Gastroesophageal sphincter (tissue), 4 donors: Measurements from ENCODE around the gene HLA-E. TPM values are rescaled to one million over a fixed set of nuclear protein-coding genes. Genes with fewer than 3 reads are reported as not detected.

Experiments
- ATAC-seq: fragments of 150-250 bp; one replicate; pipeline ENCODE4 v1.9.1; 2016; ENCODE audit warnings: mild to moderate bottlenecking, moderate library complexity
- H3K27ac ChIP-seq, 4 donors: fragments of 200-600 bp; sonication (generic) in 3 of 4; 1 replicate in 3 of 4; 2 replicates in 1 of 4; pipeline ENCODE4 v1.5.1; 2016 to 2019
- H3K27me3 ChIP-seq: fragments of 200-600 bp; sonication (generic); one replicate; pipeline ENCODE4 v1.5.1; 2019
- H3K36me3 ChIP-seq, 2 donors: fragments of 200-600 bp; sonication (generic); one replicate each; pipeline ENCODE4 v1.5.1; 2019; ENCODE audit warnings: control low read depth in 1 of 2
- H3K4me1 ChIP-seq, 3 donors: fragments of 200-600 bp; sonication (generic); 1 replicate in 2 of 3; 2 replicates in 1 of 3; pipeline ENCODE4 v1.5.1; 2016 to 2019; ENCODE audit warnings: control low read depth in 2 of 3
- H3K4me3 ChIP-seq, 2 donors: fragments of 200-600 bp; sonication (generic); one replicate each; pipeline ENCODE4 v1.5.1; 2019; ENCODE audit warnings: mild to moderate bottlenecking in 1 of 2, moderate library complexity in 1 of 2
- H3K9me3 ChIP-seq, 3 donors: fragments of 200-600 bp; sonication (generic); one replicate each; pipeline ENCODE4 v1.5.1; 2017 to 2019; ENCODE audit warnings: control low read depth in 2 of 3
- CTCF ChIP-seq, 4 experiments: fragments of 200-600 bp in 2 of 4; fragments of 450-650 bp in 2 of 4; sonication (generic) in 1 of 4; IDR thresholded peaks; one replicate each; pipeline ENCODE4 v1.5.1; 2017 to 2019; ENCODE audit warnings: antibody characterized with exemption in 4 of 4, mild to moderate bottlenecking in 2 of 4, moderate library complexity in 2 of 4
- EP300 ChIP-seq: sonication (generic); formaldehyde crosslinking; IDR thresholded peaks from one replicate; pipeline ENCODE4 v1.6.1; 2017; ENCODE audit warnings: antibody characterized with exemption, mild to moderate bottlenecking
- POLR2A ChIP-seq, 2 donors: fragments of 450-650 bp; IDR thresholded peaks; one replicate each; pipeline ENCODE4 v1.6.1; 2017; ENCODE audit warnings: antibody characterized with exemption in 2 of 2, mild to moderate bottlenecking in 2 of 2, moderate library complexity in 1 of 2
- POLR2AphosphoS5 ChIP-seq: sonication (generic); formaldehyde crosslinking; IDR thresholded peaks from one replicate; pipeline ENCODE4 v1.6.1; 2017; ENCODE audit warnings: antibody characterized with exemption
- WGBS, 2 donors: methylation state at CpG; one replicate each; pipeline ENCODE4 v1.1.5; 2018; ENCODE audit warnings: low coverage in 1 of 2; 5-methylcytosine and 5-hydroxymethylcytosine counted together
- total RNA-seq, 4 donors: library from RNA; depleted of rRNA; stranded (reverse); fragments of >200 nt; gene quantifications; one replicate each; pipeline ENCODE4 v1.1.0, GENCODE V29; 2016

The HLA-E gene
- total RNA-seq, 4 donors from 2014 or later: 259 to 607 (median 482) TPM

GRCh38 chr6:30537931-30538330 lies 48.6 kb downstream of the HLA-E start:
- Histone ChIP-seq H3K36me3 (no peaks in the 10 kb centered on the region), H3K4me1 (peaks cover 0 to 15% (median 0%) of the 10 kb centered on the region in 3 donors), H3K9me3 (no peaks in the 10 kb centered on the region), H3K27ac (no peak overlapping the region), H3K4me3 (no peak overlapping the region), H3K27me3 (no peaks in the 10 kb centered on the region)
- no peak for ATAC-seq
- TF ChIP-seq POLR2AphosphoS5 (no peak), EP300 (no peak), CTCF (IDR thresholded peaks at IDR 0.05) (no peak), POLR2A (IDR thresholded peaks at IDR 0.05) (no peak)
- WGBS, 2 donors: 90 to 100% methylated on average over 1 to 3 of the region's 3 CpGs

- H3K4me1 ChIP-seq: peaks cover 0 to 22% (median 0%) of the 10 kb centered on the region in 3 donors
- peaks cover 0 to 18% of the 10 kb centered on the region in 2 donors for H3K36me3 ChIP-seq
- ATAC-seq: peak; percentile 77
- no peaks in the 10 kb centered on the region for H3K27me3 ChIP-seq
- H3K27ac ChIP-seq: peak overlapping the region in 1 of 4 donors; percentile 50
- TF ChIP-seq EP300 (no peak), CTCF (IDR thresholded peaks at IDR 0.05) (peak; percentile 87 to 94 (median 92))
- 7 to 9% methylated on average over 21 to 23 of the region's 23 CpGs for WGBS, 2 donors
- no peaks in the 10 kb centered on the region for H3K9me3 ChIP-seq
- peak overlapping the region; percentile 21 for H3K4me3 ChIP-seq
These were observed 52.5 kb downstream of the HLA-E start for GRCh38 chr6:30541515-30542403.

- H3K27ac ChIP-seq: peak overlapping the region in 1 of 4 donors; percentile 50
- WGBS, 2 donors: 18 to 20% methylated on average over 4 of the region's 4 CpGs
- H3K4me1 ChIP-seq: peaks cover 0 to 22% (median 0%) of the 10 kb centered on the region in 3 donors
- H3K9me3 ChIP-seq: no peaks in the 10 kb centered on the region
- peaks cover 0 to 24% of the 10 kb centered on the region in 2 donors for H3K36me3 ChIP-seq
- no peak for ATAC-seq
- H3K4me3 ChIP-seq: peak overlapping the region in 1 of 2 donors; percentile 21
- no peaks in the 10 kb centered on the region for H3K27me3 ChIP-seq
- TF ChIP-seq EP300: no peak
- no peak for TF ChIP-seq POLR2AphosphoS5
- no peak for TF ChIP-seq POLR2A (IDR thresholded peaks at IDR 0.05)
- no peak for TF ChIP-seq CTCF (IDR thresholded peaks at IDR 0.05)
These were observed 53.1 kb downstream of the HLA-E start for GRCh38 chr6:30542404-30542725.

- WGBS, 2 donors: 33 to 78% methylated on average over 1 of the region's 1 CpG
- peak overlapping the region in 1 of 4 donors; percentile 50 for H3K27ac ChIP-seq
- H3K4me3 ChIP-seq: no peak overlapping the region
These were observed 53.6 kb downstream of the HLA-E start for GRCh38 chr6:30542915-30543314.

More at GRCh38 chr6:30542915-30543314, 53.6 kb downstream of the HLA-E start:
- Histone ChIP-seq H3K9me3 (no peaks in the 10 kb centered on the region), H3K27me3 (no peaks in the 10 kb centered on the region), H3K4me1 (peaks cover 0 to 22% (median 0%) of the 10 kb centered on the region in 3 donors), H3K36me3 (peaks cover 0 to 29% of the 10 kb centered on the region in 2 donors)
- TF ChIP-seq EP300 (no peak), POLR2A (IDR thresholded peaks at IDR 0.05) (no peak), CTCF (IDR thresholded peaks at IDR 0.05) (no peak), POLR2AphosphoS5 (no peak)
- no peak for ATAC-seq

Other genes starting within 250 kb of the HLA-E start
- gene TRIM39, start 162.6 kb upstream of the HLA-E start, total RNA-seq: 10 to 100 TPM; 18.4 to 24.1 (median 22.6) TPM
- 100 to 1,000 TPM in 1 of 4 donors, 10 to 100 TPM in 3; 60.7 to 137 (median 82.2) TPM for gene RPP21, start 144.4 kb upstream of the HLA-E start, total RNA-seq
- 10 to 100 TPM; 39.2 to 48.3 (median 42.4) TPM for gene GNL1, start 67.0 kb downstream of the HLA-E start, total RNA-seq
- 10 to 100 TPM in 2 of 4 donors, 1 to 10 TPM in 2; 3.5 to 21.6 (median 7.9) TPM for gene PRR3, start 67.8 kb downstream of the HLA-E start, total RNA-seq
- 10 to 100 TPM; 42.8 to 63.6 (median 47.4) TPM for gene ABCF1, start 81.9 kb downstream of the HLA-E start, total RNA-seq
- 10 to 100 TPM; 26.7 to 50.4 (median 37.9) TPM for gene PPP1R10, start 127.7 kb downstream of the HLA-E start, total RNA-seq
- gene MRPS18B, start 128.3 kb downstream of the HLA-E start, total RNA-seq: 10 to 100 TPM; 35.0 to 41.2 (median 36.7) TPM
- gene ATAT1, start 137.4 kb downstream of the HLA-E start, total RNA-seq: 1 to 10 TPM in 3 of 4 donors, under 1 TPM in 1; 0.82 to 2.6 (median 2.1) TPM
- 10 to 100 TPM; 10.8 to 19.6 (median 16.6) TPM for gene C6orf136, start 157.6 kb downstream of the HLA-E start, total RNA-seq
- gene DHX16, start 183.5 kb downstream of the HLA-E start, total RNA-seq: 10 to 100 TPM; 25.8 to 36.2 (median 31.4) TPM
- gene PPP1R18, start 197.1 kb downstream of the HLA-E start, total RNA-seq: 10 to 100 TPM; 45.3 to 65.8 (median 56.6) TPM
- gene NRM, start 201.5 kb downstream of the HLA-E start, total RNA-seq: 1 to 10 TPM; 3.0 to 8.2 (median 6.0) TPM
- 10 to 100 TPM in 3 of 4 donors, 1 to 10 TPM in 1; 9.8 to 16.7 (median 13.1) TPM for gene MDC1, start 227.8 kb downstream of the HLA-E start, total RNA-seq
- gene TUBB, start 230.8 kb downstream of the HLA-E start, total RNA-seq: 100 to 1,000 TPM; 184 to 351 (median 236) TPM